Measurements from ENCODE around the gene GOLGA6D.
"Not testable (repeated sequence)": the region's sequence is repeated elsewhere in the genome, so short reads cannot be mapped to it uniquely, and the experiment has no call there.

GOLGA6D gene

GRCh38 chr15:75293660-75294059 lies 11.0 kb downstream of the GOLGA6D start:
- not testable (repeated sequence) for DNase-seq

GRCh38 chr15:75298541-75299310 lies 16.1 kb downstream of the GOLGA6D start:
- not testable (repeated sequence) for DNase-seq

- peak; percentile 57 for DNase-seq
Measured at GRCh38 chr15:75299311-75299688, 16.7 kb downstream of the GOLGA6D start.

- DNase-seq: not testable (repeated sequence)
Measured at GRCh38 chr15:75300026-75300425, 17.4 kb downstream of the GOLGA6D start.

GRCh38 chr15:75302318-75302717 lies 19.7 kb downstream of the GOLGA6D start:
- no peak for DNase-seq

- DNase-seq: not testable (repeated sequence)
Measured at GRCh38 chr15:75302753-75303152, 20.1 kb downstream of the GOLGA6D start.

- DNase-seq: no peak
Measured at GRCh38 chr15:75306188-75306587, 23.6 kb downstream of the GOLGA6D start.

- peak; percentile 18 for DNase-seq
Measured at GRCh38 chr15:75307778-75308390, 25.2 kb downstream of the GOLGA6D start.

- DNase-seq: no peak
Measured at GRCh38 chr15:75309711-75310110, 27.1 kb downstream of the GOLGA6D start.

GRCh38 chr15:75312548-75312947 lies 29.9 kb downstream of the GOLGA6D start:
- DNase-seq: peak; percentile 50

GRCh38 chr15:75313116-75313845 lies 30.6 kb downstream of the GOLGA6D start:
- no peak for DNase-seq

GRCh38 chr15:75314552-75315290 lies 32.1 kb downstream of the GOLGA6D start:
- no peak for DNase-seq

GRCh38 chr15:75319231-75319897 lies 36.7 kb downstream of the GOLGA6D start:
- DNase-seq: not testable (repeated sequence)

GRCh38 chr15:75321711-75322110 lies 39.1 kb downstream of the GOLGA6D start:
- DNase-seq: no peak

- no peak for DNase-seq
Measured at GRCh38 chr15:75325922-75326321, 43.3 kb downstream of the GOLGA6D start.

GRCh38 chr15:75327005-75327404 lies 44.4 kb downstream of the GOLGA6D start:
- no peak for DNase-seq

GRCh38 chr15:75327491-75327890 lies 44.9 kb downstream of the GOLGA6D start:
- no peak for DNase-seq

GRCh38 chr15:75328493-75329314 lies 46.1 kb downstream of the GOLGA6D start:
- DNase-seq: no peak

- DNase-seq: no peak
Measured at GRCh38 chr15:75329571-75329970, 46.9 kb downstream of the GOLGA6D start.

- not testable (repeated sequence) for DNase-seq
Measured at GRCh38 chr15:75332093-75332492, 49.5 kb downstream of the GOLGA6D start.

- not testable (repeated sequence) for DNase-seq
Measured at GRCh38 chr15:75333654-75334419, 51.2 kb downstream of the GOLGA6D start.

Data from activated CD4-positive, alpha-beta T cell treated with anti-CD3 and anti-CD28 coated beads, Interleukin-2, amount 50 U/mL, for 16 hours (primary cell).